ENCODE data around the gene SLC12A7. TPM values are rescaled to one million over a fixed set of nuclear protein-coding genes. Genes with fewer than 3 reads are reported as not detected.

The SLC12A7 gene
- total RNA-seq, 2 experiments from 2014 or later = 5.3 to 6.8 TPM

DNA sequence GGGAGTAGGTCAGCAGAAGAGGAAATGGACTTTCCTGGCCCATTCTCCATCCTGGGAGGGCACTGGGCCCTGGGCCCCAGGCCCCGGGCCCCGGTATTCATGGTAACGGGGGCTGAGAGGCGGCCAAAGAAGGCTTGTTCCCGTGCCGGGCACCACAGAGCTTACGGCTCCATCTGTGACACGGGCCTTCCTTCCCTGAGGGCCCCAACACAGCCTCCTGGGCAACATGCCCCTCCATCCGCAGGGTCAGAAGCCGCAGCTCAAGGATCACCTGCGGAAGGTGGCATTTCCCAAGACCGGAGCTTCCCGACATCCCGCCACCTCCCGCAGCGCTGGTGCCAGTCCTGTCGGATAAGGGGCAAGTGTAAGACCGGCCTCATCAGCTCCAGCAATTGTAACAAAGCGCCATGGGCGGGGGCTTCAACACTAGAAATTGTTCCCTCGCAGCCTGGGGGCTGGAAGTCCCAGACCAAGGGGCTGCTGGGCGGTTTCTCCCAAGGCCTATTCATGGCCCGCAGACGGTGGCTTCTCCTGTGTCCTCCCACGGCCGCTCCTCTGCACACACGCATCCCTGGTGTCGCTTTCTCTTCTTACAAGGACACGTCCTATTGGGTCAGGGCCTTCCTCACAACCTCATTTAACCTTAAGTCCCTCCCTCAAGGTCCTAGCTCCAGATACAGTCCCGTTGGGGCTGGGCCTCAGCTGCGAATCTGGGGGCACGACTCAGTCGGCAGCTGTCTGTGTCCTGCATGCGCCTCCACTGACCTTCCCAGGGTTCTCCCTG lies 31.2 kb upstream of the SLC12A7 start:
- ChIA-PET POLR2A (no interaction called here), CTCF (interaction anchor here (0.8 kb wide), 1 partner anchor 42 kb away, joined by 3 read pairs; no protein-coding TSS in a partner anchor)

- POLR2A ChIA-PET = no interaction called here
Observed at GRCh38 chr5:1141834-1142233, 30.0 kb upstream of the SLC12A7 start.

DNA sequence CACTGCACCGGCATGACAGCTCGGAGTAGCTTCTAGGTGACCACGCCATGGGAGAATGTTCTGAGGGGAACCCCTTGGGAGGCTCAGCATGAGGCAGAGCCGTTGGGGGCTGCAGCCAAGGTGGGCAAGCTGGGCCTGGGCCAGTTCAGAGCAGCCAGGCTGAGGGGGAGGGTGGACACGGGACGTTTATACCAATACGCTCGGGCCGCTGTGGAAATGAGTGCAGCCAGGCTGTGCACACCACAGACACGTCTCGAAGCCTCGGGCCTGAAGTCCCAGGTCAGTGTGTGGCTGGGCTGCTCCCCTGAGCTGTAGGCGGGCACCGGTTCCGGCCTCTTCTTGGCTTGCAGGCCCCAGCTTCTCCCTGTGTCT lies 28.9 kb upstream of the SLC12A7 start:
- ChIA-PET POLR2A (no interaction called here), CTCF (interaction anchor here (0.7 to 1.6 kb wide), 6 partner anchors 10 to 222 kb away, joined by 3 read pairs; no protein-coding TSS in a partner anchor)

More at GRCh38 chr5:1141834-1142233, 30.0 kb upstream of the SLC12A7 start:
- CTCF ChIA-PET = no interaction called here

- CTCF ChIA-PET = interaction anchor here (0.7 to 1.6 kb wide), 6 partner anchors 10 to 222 kb away, joined by 3 read pairs; no protein-coding TSS in a partner anchor
Observed at GRCh38 chr5:1140171-1140817, 28.4 kb upstream of the SLC12A7 start.

DNA sequence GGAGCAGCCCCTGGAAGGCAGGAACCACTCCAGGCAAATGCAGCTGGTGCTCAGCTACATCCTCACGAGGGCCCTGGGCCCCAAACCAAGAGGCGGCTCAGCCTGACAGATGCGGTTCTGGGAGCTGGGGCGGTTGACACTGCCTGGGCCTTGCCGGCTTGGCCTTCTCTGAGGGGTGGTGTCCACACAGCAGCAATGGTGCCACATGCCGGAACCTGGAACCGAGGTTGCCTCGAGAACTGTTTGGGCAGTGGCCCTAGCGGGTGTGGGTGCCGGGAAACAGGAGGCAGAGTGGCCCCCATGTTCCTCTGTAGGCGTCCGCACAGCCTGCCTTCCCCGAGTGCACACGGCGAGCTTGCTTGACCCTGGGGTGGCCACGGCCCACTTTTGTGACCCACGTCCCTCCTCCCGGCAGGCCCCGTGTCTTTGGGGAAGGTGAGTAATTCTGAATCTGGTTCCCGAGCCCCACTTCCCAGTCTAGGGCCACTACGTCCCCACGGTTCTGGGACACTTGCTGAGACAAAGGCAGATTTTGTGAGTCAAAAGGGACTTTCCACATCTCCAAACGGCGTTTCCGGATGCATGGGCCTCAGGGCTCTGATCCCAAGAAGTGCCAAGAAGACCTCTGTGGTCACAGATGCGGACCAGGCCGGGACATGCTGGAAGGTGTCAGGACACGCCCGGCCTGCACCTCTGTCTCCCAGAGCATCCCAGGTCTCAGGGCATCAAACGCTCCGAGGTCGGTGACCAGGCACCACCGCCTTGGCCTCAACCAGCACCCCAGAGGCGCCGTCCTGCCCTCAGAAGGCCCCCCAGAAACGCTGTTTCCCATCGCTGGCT lies 27.7 kb upstream of the SLC12A7 start:
- ChIA-PET CTCF (interaction anchor here (1.0 to 1.6 kb wide), 4 partner anchors 9 to 221 kb away, joined by 3 read pairs; no protein-coding TSS in a partner anchor), POLR2A (no interaction called here)

More at GRCh38 chr5:1140171-1140817, 28.4 kb upstream of the SLC12A7 start:
- POLR2A ChIA-PET = no interaction called here

DNA sequence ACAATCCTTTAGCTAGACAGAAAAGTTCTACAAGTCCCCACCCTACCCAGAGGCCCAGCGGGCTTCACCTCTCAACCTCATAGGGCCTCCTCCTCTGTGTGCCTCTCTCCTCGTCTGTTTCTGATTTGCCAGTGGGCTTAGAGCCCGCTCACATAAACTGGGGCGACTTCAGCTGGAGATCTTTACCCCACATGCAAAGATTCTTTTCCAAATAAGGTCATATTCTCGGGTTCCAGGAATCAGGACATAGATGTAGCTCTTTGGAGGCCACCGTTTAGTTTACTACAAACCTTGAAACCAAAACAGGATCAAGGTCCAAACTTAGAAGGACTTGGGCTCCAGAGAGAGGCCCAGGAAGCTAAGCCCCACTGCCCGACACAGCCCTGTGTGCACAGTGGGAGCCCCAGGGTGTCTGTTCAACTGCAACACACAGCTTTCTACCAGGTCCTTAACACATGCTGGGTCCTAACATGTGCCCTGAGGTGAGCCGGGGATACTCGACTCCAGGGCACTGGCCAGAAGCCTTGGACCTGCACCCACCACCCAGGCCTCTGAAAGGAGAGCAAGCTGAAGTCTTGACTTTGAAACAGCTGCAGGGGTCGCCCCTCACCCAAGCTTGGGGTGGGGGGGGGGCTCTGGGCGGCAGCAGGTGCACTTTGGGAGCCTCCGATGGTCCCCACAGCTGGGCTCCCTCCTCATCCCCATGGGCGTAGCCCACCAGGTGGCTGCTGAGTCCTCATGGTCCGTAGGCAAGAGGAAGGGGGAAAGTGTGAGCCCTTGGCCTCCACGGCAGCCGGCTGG lies 26.8 kb upstream of the SLC12A7 start:
- POLR2A ChIA-PET = no interaction called here
- CTCF ChIA-PET = no interaction called here

- POLR2A ChIA-PET = no interaction called here
- CTCF ChIA-PET = no interaction called here
Observed at GRCh38 chr5:1137567-1138444, 25.9 kb upstream of the SLC12A7 start.

DNA sequence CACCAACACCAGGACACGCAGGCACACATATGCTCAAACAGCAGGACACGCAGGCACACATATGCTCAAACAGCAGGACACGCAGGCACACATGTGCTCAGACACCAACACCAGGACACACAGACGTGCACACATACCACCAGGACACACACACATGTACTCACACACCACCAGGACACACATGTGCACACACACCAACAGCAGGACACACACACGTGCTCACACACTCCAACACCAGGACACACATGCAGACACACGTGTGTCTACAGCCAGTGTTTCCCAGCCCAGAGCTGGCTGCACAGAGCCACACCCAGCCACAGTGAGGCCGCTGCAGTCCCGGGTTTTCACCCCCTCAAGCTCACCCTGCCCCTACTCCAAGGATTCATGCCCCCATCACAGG lies 25.0 kb upstream of the SLC12A7 start:
- POLR2A ChIA-PET = no interaction called here
- CTCF ChIA-PET = no interaction called here

GRCh38 chr5:1135696-1136525 lies 24.0 kb upstream of the SLC12A7 start:
- CTCF ChIA-PET = no interaction called here
- POLR2A ChIA-PET = no interaction called here

GRCh38 chr5:1134478-1134877 lies 22.6 kb upstream of the SLC12A7 start:
- ChIA-PET POLR2A (no interaction called here), CTCF (no interaction called here)

- ChIA-PET POLR2A (no interaction called here), CTCF (no interaction called here)
Observed at GRCh38 chr5:1133510-1134201, 21.8 kb upstream of the SLC12A7 start.

- ChIA-PET POLR2A (no interaction called here), CTCF (no interaction called here)
Observed at GRCh38 chr5:1133108-1133507, 21.2 kb upstream of the SLC12A7 start.

- ChIA-PET CTCF (no interaction called here), POLR2A (no interaction called here)
Observed at GRCh38 chr5:1132570-1132969, 20.7 kb upstream of the SLC12A7 start.

DNA sequence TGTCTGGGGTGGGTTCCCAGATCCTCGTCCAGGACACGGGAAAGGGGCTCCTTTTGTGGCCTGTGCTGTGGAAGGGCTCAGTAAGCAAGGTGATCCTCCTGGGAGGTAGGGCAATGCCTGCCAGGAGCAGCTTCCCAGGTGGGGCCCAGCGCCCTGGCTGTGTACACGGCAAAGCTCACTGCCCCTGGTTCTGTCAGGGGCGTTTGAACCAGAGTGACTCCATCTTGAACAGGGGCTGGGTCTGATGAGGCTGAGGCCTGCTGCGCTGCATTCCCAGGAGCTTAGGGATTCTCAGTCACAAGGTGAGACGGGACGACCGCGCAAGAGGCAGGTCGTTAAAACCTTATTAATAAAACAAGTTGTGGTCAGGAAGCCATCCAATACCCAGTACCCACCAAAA lies 19.9 kb upstream of the SLC12A7 start:
- ChIA-PET CTCF (no interaction called here), POLR2A (no interaction called here)

DNA sequence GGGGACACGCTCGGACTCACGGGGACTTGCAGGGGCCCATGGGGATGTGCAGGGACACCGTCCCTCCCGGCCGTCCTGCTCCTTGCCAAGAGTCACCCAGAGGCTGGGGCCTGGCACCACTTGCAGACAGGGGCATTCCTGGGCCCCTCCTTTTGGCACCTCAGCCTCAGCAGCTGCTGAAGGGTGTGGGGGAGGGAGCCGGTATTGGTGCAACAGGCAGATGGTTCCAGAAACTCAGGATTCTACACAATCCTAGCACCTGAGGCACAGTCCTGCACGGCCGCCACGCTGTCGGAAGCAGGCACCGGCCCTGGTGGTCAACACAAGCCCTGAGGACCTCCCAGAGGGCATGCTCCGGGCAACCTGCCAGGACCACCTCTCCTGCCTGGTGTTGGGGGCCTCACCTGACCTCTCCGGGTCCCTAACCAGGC lies 19.3 kb upstream of the SLC12A7 start:
- CTCF ChIA-PET = interaction anchor here (1.4 kb wide), 1 partner anchor 9 kb away, joined by 3 read pairs; no protein-coding TSS in a partner anchor
- POLR2A ChIA-PET = interaction anchor here (0.6 kb wide), 1 partner anchor 167 kb away, joined by 3 read pairs; no protein-coding TSS in a partner anchor

DNA sequence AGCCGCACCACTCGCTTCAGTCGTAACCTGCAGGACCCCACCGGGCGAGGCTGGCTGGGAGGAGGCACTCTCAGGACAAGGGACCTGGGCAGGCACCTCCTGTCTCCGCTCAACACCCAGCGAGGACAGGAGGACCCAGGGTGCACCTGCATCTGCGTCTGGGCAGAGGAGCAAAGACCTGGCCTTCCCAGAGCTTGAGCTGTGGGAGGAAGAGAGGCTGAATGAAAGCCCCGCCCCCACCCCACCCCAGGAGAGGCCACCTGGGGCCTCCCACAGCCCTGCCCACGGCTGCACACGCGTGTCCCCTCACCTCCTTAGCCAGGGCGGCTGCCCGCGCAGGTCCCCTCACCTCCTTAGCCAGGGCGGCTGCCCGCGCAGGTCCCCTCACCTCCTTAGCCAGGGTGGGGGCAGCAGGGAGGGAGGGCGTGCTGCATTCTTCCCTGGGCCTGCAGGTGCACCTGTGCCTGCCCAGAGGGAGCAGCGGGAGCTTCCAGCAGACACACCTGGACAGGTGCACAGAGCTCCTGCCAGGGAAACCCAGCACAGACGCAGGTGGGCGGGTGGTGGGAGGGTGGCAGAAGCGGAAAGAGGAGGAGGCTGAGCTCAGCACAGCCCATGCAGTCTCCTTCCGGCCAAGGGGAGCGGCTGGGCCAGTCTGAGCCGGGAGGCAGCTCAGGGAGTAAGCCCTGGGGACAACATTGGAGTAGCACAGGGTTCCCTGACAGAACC lies 18.5 kb upstream of the SLC12A7 start:
- ChIA-PET CTCF (interaction anchor here (1.4 kb wide), 1 partner anchor 10 kb away, joined by 3 read pairs; no protein-coding TSS in a partner anchor), POLR2A (no interaction called here)

Measured in activated CD8-positive, alpha-beta memory T cell treated with anti-CD3 and anti-CD28 coated beads for 36 hours (primary cell).